Measurements from ENCODE around the gene IFNLR1. TPM values are rescaled to one million over a fixed set of nuclear protein-coding genes. Genes with fewer than 3 reads are reported as not detected.

The IFNLR1 gene
- total and polyA plus RNA-seq, 2 donors, result 0.51 to 0.79 TPM

GRCh38 chr1:24125456-24125855, 61.6 kb downstream of the IFNLR1 start:
- Histone ChIP-seq H3K4me1 (ENCODE audit: insufficient read depth) (no peaks in the 10 kb centered on the region), H3K4me3 (ENCODE audit: low read depth, low read length) (no peak overlapping the region), H3K27ac (ENCODE audit: low read depth) (no peak overlapping the region), H3K36me3 (ENCODE audit: insufficient read depth) (no peaks in the 10 kb centered on the region)
- no peak for DNase-seq (ENCODE audit: extremely low spot score)
- 71% methylated on average over 4 of the region's 4 CpGs for WGBS

- DNase-seq (ENCODE audit: extremely low spot score), result no peak
- H3K27ac ChIP-seq (ENCODE audit: low read depth), result no peak overlapping the region
- WGBS, result 81% methylated on average over 2 of the region's 2 CpGs
- H3K4me1 ChIP-seq (ENCODE audit: insufficient read depth), result no peaks in the 10 kb centered on the region
- H3K4me3 ChIP-seq (ENCODE audit: low read depth, low read length), result no peak overlapping the region
- H3K36me3 ChIP-seq (ENCODE audit: insufficient read depth), result no peaks in the 10 kb centered on the region
Measured at GRCh38 chr1:24124980-24125379, 62.1 kb downstream of the IFNLR1 start.

GRCh38 chr1:24123611-24124010, 63.5 kb downstream of the IFNLR1 start:
- no peaks in the 10 kb centered on the region for H3K4me1 ChIP-seq (ENCODE audit: insufficient read depth)
- DNase-seq (ENCODE audit: extremely low spot score), result no peak
- H3K36me3 ChIP-seq (ENCODE audit: insufficient read depth), result no peaks in the 10 kb centered on the region
- no peak overlapping the region for H3K4me3 ChIP-seq (ENCODE audit: low read depth, low read length)
- WGBS, result 89% methylated on average over 6 of the region's 6 CpGs
- no peak overlapping the region for H3K27ac ChIP-seq (ENCODE audit: low read depth)

- H3K4me3 ChIP-seq (ENCODE audit: low read depth, low read length), result no peak overlapping the region
- no peaks in the 10 kb centered on the region for H3K36me3 ChIP-seq (ENCODE audit: insufficient read depth)
- H3K27ac ChIP-seq (ENCODE audit: low read depth), result no peak overlapping the region
- WGBS, result 91% methylated on average over 7 of the region's 7 CpGs
- no peaks in the 10 kb centered on the region for H3K4me1 ChIP-seq (ENCODE audit: insufficient read depth)
- no peak for DNase-seq (ENCODE audit: extremely low spot score)
Measured at GRCh38 chr1:24122776-24123175, 64.3 kb downstream of the IFNLR1 start.

GRCh38 chr1:24121406-24121805, 65.7 kb downstream of the IFNLR1 start:
- H3K27ac ChIP-seq (ENCODE audit: low read depth), result no peak overlapping the region
- no peaks in the 10 kb centered on the region for H3K36me3 ChIP-seq (ENCODE audit: insufficient read depth)
- no peak overlapping the region for H3K4me3 ChIP-seq (ENCODE audit: low read depth, low read length)
- no peak for DNase-seq (ENCODE audit: extremely low spot score)
- WGBS, result 88% methylated on average over 14 of the region's 14 CpGs
- peaks cover 1% of the 10 kb centered on the region for H3K4me1 ChIP-seq (ENCODE audit: insufficient read depth)

GRCh38 chr1:24120965-24121364, 66.1 kb downstream of the IFNLR1 start:
- 57% methylated on average over 3 of the region's 3 CpGs for WGBS
- Histone ChIP-seq H3K36me3 (ENCODE audit: insufficient read depth) (no peaks in the 10 kb centered on the region), H3K4me3 (ENCODE audit: low read depth, low read length) (no peak overlapping the region), H3K4me1 (ENCODE audit: insufficient read depth) (peaks cover 1% of the 10 kb centered on the region), H3K27ac (ENCODE audit: low read depth) (no peak overlapping the region)
- DNase-seq (ENCODE audit: extremely low spot score), result no peak

- Histone ChIP-seq H3K27ac (ENCODE audit: low read depth) (no peak overlapping the region), H3K36me3 (ENCODE audit: insufficient read depth) (no peaks in the 10 kb centered on the region), H3K4me1 (ENCODE audit: insufficient read depth) (peaks cover 1% of the 10 kb centered on the region), H3K4me3 (ENCODE audit: low read depth, low read length) (no peak overlapping the region)
- no peak for DNase-seq (ENCODE audit: extremely low spot score)
- 34% methylated on average over 17 of the region's 17 CpGs for WGBS
Measured at GRCh38 chr1:24119859-24120756, 67.0 kb downstream of the IFNLR1 start.

- Histone ChIP-seq H3K4me3 (ENCODE audit: low read depth, low read length) (no peak overlapping the region), H3K4me1 (ENCODE audit: insufficient read depth) (peaks cover 1% of the 10 kb centered on the region), H3K27ac (ENCODE audit: low read depth) (no peak overlapping the region), H3K36me3 (ENCODE audit: insufficient read depth) (no peaks in the 10 kb centered on the region)
- WGBS, result 75% methylated on average over 5 of the region's 5 CpGs
- DNase-seq (ENCODE audit: extremely low spot score), result no peak
Measured at GRCh38 chr1:24119489-24119858, 67.6 kb downstream of the IFNLR1 start.

- Histone ChIP-seq H3K27ac (ENCODE audit: low read depth) (no peak overlapping the region), H3K36me3 (ENCODE audit: insufficient read depth) (no peaks in the 10 kb centered on the region), H3K4me3 (ENCODE audit: low read depth, low read length) (no peak overlapping the region), H3K4me1 (ENCODE audit: insufficient read depth) (peaks cover 1% of the 10 kb centered on the region)
- 76% methylated on average over 8 of the region's 8 CpGs for WGBS
- DNase-seq (ENCODE audit: extremely low spot score), result no peak
Measured at GRCh38 chr1:24118410-24119242, 68.5 kb downstream of the IFNLR1 start.

- Histone ChIP-seq H3K4me1 (ENCODE audit: insufficient read depth) (peaks cover 1% of the 10 kb centered on the region), H3K4me3 (ENCODE audit: low read depth, low read length) (no peak overlapping the region), H3K36me3 (ENCODE audit: insufficient read depth) (no peaks in the 10 kb centered on the region), H3K27ac (ENCODE audit: low read depth) (no peak overlapping the region)
- 81% methylated on average over 14 of the region's 14 CpGs for WGBS
- no peak for DNase-seq (ENCODE audit: extremely low spot score)
Measured at GRCh38 chr1:24117722-24118409, 69.2 kb downstream of the IFNLR1 start.

GRCh38 chr1:24117132-24117531, 70.0 kb downstream of the IFNLR1 start:
- Histone ChIP-seq H3K4me1 (ENCODE audit: insufficient read depth) (peaks cover 1% of the 10 kb centered on the region), H3K36me3 (ENCODE audit: insufficient read depth) (no peaks in the 10 kb centered on the region), H3K27ac (ENCODE audit: low read depth) (no peak overlapping the region), H3K4me3 (ENCODE audit: low read depth, low read length) (no peak overlapping the region)
- no peak for DNase-seq (ENCODE audit: extremely low spot score)
- 93% methylated on average over 2 of the region's 2 CpGs for WGBS

- 91% methylated on average over 6 of the region's 6 CpGs for WGBS
- DNase-seq (ENCODE audit: extremely low spot score), result no peak
- peaks cover 1% of the 10 kb centered on the region for H3K4me1 ChIP-seq (ENCODE audit: insufficient read depth)
Measured at GRCh38 chr1:24114753-24115152, 72.3 kb downstream of the IFNLR1 start.

GRCh38 chr1:24113641-24114033, 73.5 kb downstream of the IFNLR1 start:
- Histone ChIP-seq H3K4me1 (ENCODE audit: insufficient read depth) (peaks cover 1% of the 10 kb centered on the region), H3K27ac (ENCODE audit: low read depth) (no peak overlapping the region), H3K4me3 (ENCODE audit: low read depth, low read length) (no peak overlapping the region), H3K36me3 (ENCODE audit: insufficient read depth) (no peaks in the 10 kb centered on the region)
- WGBS, result 80% methylated on average over 6 of the region's 6 CpGs
- DNase-seq (ENCODE audit: extremely low spot score), result no peak

More at GRCh38 chr1:24114753-24115152, 72.3 kb downstream of the IFNLR1 start:
- Histone ChIP-seq H3K27ac (ENCODE audit: low read depth) (no peak overlapping the region), H3K4me3 (ENCODE audit: low read depth, low read length) (no peak overlapping the region), H3K36me3 (ENCODE audit: insufficient read depth) (no peaks in the 10 kb centered on the region)

All from urinary bladder (tissue), 4 donors.